Measurements from ENCODE around the gene VSIG2. TPM values are rescaled to one million over a fixed set of nuclear protein-coding genes. Genes with fewer than 3 reads are reported as not detected.

VSIG2 gene
- total and polyA plus RNA-seq, 7 experiments from 2014 or later, result 0.19 to 1.7 (median 0.82) TPM; not detected in 1

DNA sequence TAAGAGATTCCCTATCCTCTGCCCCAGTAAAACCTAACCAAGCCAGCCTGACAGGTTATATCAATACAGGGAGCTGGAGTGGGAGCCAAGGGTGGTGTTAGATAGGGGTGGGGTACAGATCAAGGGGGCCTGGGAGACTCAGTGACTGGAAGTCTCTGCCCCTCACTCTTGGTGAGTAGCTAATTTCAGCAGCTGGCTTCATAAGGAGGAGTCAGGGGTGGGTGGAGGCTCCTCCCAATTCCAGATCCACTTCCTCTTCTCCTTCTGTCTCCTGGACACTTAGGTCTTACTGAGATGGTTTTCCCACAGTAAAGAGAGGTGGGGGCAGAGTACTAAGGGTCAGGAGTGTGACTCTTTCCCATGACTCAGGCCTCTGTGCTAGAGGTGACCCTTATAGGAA is 1.1 kb upstream of the VSIG2 start:
- Mint-ChIP-seq H3K27me3 (peaks cover 18 to 25% (median 23%) of the 10 kb centered on the region in 5 donors), H3K4me1 (peaks cover 1 to 25% (median 7%) of the 10 kb centered on the region in 7 donors), H3K27ac (no peak overlapping the region), H3K9me3 (peaks cover 0 to 2% (median 0%) of the 10 kb centered on the region in 11 donors), H3K36me3 (no peaks in the 10 kb centered on the region), H3K4me3 (no peak overlapping the region)
- ATAC-seq (no peak), DNase-seq (no peak)
- CTCF ChIA-PET, result interaction anchor here (0.7 to 2.0 kb wide), 6 partner anchors 9 to 84 kb away, joined by 3 to 5 read pairs (median 3); partner anchors contain the start of gene ESAM
- Histone ChIP-seq H3K27ac (ENCODE audit: low read depth, low read length) (no peak overlapping the region), H3K36me3 (ENCODE audit: control insufficient read depth in 2 of 3, insufficient read depth in 3 of 3, low read length in 3 of 3) (no peaks in the 10 kb centered on the region), H3K4me3 (ENCODE audit: low read length) (no peak overlapping the region), H3K27me3 (ENCODE audit: control insufficient read depth in 2 of 2, insufficient read depth in 2 of 2, low read length in 2 of 2) (no peaks in the 10 kb centered on the region), H3K4me1 (ENCODE audit: control insufficient read depth in 2 of 2, insufficient read depth in 2 of 2, low read length in 2 of 2) (peaks cover 0 to 2% of the 10 kb centered on the region in 2 donors), H3K9me3 (ENCODE audit: control insufficient read depth in 2 of 3, low read length in 3 of 3) (no peaks in the 10 kb centered on the region)
- intact Hi-C loops (cut with micrococcal nuclease), result no loop called here
- POLR2A ChIA-PET, result interaction anchor here (0.6 to 8.7 kb wide), 4 partner anchors 8 to 81 kb away, joined by 3 to 112 read pairs (median 3); partner anchors contain the start of genes ESAM, SIAE and SPA17

DNA sequence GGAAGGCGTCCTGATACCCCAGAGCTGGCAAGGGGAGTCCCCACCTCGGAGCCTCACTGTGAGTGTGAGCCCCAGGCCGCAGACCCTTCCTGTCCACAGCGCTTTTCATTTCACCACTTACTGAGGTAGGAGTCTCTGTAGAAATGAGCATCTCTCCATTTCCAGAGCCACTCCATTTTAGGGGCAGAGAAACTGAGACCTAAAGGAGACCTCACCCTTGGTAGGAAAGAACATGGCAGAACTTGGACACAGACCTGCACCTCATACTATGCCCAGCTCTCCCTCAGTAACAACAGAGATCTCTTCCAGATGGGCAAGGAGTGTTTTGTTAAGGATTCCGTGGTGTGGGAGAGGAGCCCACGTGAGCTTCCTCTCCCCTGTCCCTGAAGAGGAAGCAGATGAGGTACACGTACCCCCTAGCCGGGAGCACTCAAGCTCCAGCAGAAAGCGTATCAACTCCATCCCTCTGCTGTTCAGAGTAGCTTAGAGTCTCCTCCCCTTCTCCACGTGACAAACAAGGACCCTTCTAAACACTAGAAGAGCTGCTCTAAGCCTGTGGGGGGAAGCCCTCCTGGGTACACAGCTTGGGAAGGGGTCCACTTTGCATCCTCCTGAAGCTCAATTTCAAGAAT is 532 bp upstream of the VSIG2 start:
- no peaks in the 10 kb centered on the region for H3K27me3 ChIP-seq (ENCODE audit: control insufficient read depth in 2 of 2, insufficient read depth in 2 of 2, low read length in 2 of 2)
- H3K27me3 Mint-ChIP-seq, result peaks cover 13 to 20% (median 17%) of the 10 kb centered on the region in 5 donors
- H3K27ac ChIP-seq (ENCODE audit: low read depth, low read length), result peak overlapping the region; percentile 8
- peak overlapping the region in 5 of 9 donors; percentile 23 to 70 (median 63) for H3K27ac Mint-ChIP-seq
- H3K4me3 ChIP-seq (ENCODE audit: low read length), result no peak overlapping the region
- no peaks in the 10 kb centered on the region for H3K36me3 Mint-ChIP-seq
- ChIA-PET POLR2A (interaction anchor here (0.9 to 8.7 kb wide), 5 partner anchors 8 to 201 kb away, joined by 3 to 112 read pairs (median 3); partner anchors contain the start of genes CCDC15, ESAM, SIAE and SPA17), CTCF (interaction anchor here (0.6 to 2.0 kb wide), 7 partner anchors 8 to 85 kb away, joined by 3 to 7 read pairs (median 3); partner anchors contain the start of gene ESAM)
- H3K4me1 ChIP-seq (ENCODE audit: control insufficient read depth in 2 of 2, insufficient read depth in 2 of 2, low read length in 2 of 2), result no peaks in the 10 kb centered on the region
- DNase-seq (no peak), ATAC-seq (no peak)
- intact Hi-C loops (cut with micrococcal nuclease), result no loop called here
- peaks cover 0 to 2% (median 0%) of the 10 kb centered on the region in 11 donors for H3K9me3 Mint-ChIP-seq
- H3K9me3 ChIP-seq (ENCODE audit: control insufficient read depth in 2 of 3, low read length in 3 of 3), result no peaks in the 10 kb centered on the region
- no peaks in the 10 kb centered on the region for H3K36me3 ChIP-seq (ENCODE audit: control insufficient read depth in 2 of 3, insufficient read depth in 3 of 3, low read length in 3 of 3)
- peaks cover 0 to 24% (median 5%) of the 10 kb centered on the region in 7 donors for H3K4me1 Mint-ChIP-seq
- peak overlapping the region in 7 of 10 donors; percentile 38 to 65 (median 49) for H3K4me3 Mint-ChIP-seq

DNA sequence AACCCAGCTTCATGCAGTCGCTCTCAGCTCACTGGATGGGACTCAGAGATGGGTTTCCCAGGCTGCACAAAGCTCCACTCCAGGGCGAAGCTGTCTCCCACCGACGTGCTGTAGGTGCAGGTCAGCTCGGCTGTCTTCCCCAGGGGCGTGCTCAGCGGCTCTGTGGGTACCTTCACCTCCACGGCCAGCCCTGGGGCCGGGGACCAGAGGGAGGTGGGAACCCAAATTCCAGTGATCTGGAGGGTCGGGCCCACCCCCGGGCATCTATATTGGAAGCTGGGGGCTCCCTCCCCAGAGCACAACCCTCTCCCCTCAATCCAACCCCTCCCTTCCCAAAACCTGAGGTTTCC is 689 bp downstream of the VSIG2 start:
- peak overlapping the region in 5 of 10 donors; percentile 21 to 47 (median 29) for H3K4me3 Mint-ChIP-seq
- ATAC-seq (no peak), DNase-seq (no peak)
- peak overlapping the region; percentile 39 for H3K27ac ChIP-seq (ENCODE audit: low read depth, low read length)
- H3K27me3 Mint-ChIP-seq, result peaks cover under 1 to 8% (median 6%) of the 10 kb centered on the region in 5 donors
- no peaks in the 10 kb centered on the region for H3K27me3 ChIP-seq (ENCODE audit: control insufficient read depth in 2 of 2, insufficient read depth in 2 of 2, low read length in 2 of 2)
- POLR2A ChIA-PET, result interaction anchor here (0.9 to 8.7 kb wide), 3 partner anchors 9 to 203 kb away, joined by 3 to 112 read pairs (median 9); partner anchors contain the start of genes CCDC15, SIAE and SPA17
- H3K36me3 ChIP-seq (ENCODE audit: control insufficient read depth in 2 of 3, insufficient read depth in 3 of 3, low read length in 3 of 3), result peaks cover 0 to 4% (median 0%) of the 10 kb centered on the region in 3 experiments
- H3K4me1 ChIP-seq (ENCODE audit: control insufficient read depth in 2 of 2, insufficient read depth in 2 of 2, low read length in 2 of 2), result peaks cover 0 to 3% of the 10 kb centered on the region in 2 donors
- no peak overlapping the region for H3K4me3 ChIP-seq (ENCODE audit: low read length)
- H3K36me3 Mint-ChIP-seq, result no peaks in the 10 kb centered on the region
- H3K9me3 Mint-ChIP-seq, result peaks cover 0 to 2% (median 0%) of the 10 kb centered on the region in 11 donors
- H3K27ac Mint-ChIP-seq, result peak overlapping the region in 4 of 9 donors; percentile 25 to 76 (median 64)
- no peaks in the 10 kb centered on the region for H3K9me3 ChIP-seq (ENCODE audit: control insufficient read depth in 2 of 3, low read length in 3 of 3)
- CTCF ChIA-PET, result interaction anchor here (0.7 to 1.2 kb wide), 3 partner anchors 8 to 120 kb away, joined by 3 to 4 read pairs (median 4); no protein-coding TSS in a partner anchor
- intact Hi-C loops (cut with micrococcal nuclease), result no loop called here
- peaks cover 0 to 31% (median 13%) of the 10 kb centered on the region in 7 donors for H3K4me1 Mint-ChIP-seq

DNA sequence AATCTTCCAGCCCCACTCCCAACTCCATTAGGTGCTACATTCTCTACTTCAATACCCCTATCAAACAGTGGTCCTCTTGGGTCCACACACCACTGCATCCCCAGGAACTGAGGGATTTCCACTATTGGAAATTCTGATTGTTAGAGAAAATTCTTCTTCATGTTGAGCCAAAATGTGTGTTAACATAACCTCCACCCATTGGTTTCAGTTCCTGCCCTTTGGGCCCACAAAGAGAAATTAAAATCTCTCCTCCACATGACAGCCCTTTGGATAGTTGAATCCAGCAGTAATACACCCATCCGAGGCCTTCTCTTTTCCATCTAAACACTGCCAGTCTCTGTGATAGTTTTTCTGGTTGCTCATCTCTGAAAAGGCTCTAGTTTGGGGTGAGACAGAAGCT is 2.1 kb downstream of the VSIG2 start:
- ChIA-PET CTCF (interaction anchor here (2.0 kb wide), 1 partner anchor 80 kb away, joined by 7 read pairs; no protein-coding TSS in a partner anchor), POLR2A (interaction anchor here (1.9 to 8.7 kb wide), 3 partner anchors 8 to 78 kb away, joined by 7 to 112 read pairs (median 42); partner anchors contain the start of genes NRGN, SIAE and SPA17)
- H3K9me3 Mint-ChIP-seq, result peaks cover 0 to 2% (median 0%) of the 10 kb centered on the region in 11 donors
- intact Hi-C loops (cut with micrococcal nuclease), result loop anchor here (5.0 to 10.0 kb wide), 7 partner anchors 202 to 1675 kb away; partner anchors contain the start of genes TMEM218 (in 2 of the 2), CCDC15 (in 1 of the 2), EI24 (in 1 of the 2) and FAM118B (in 1 of the 2)
- ATAC-seq (no peak), DNase-seq (no peak)
- Histone ChIP-seq H3K27me3 (ENCODE audit: control insufficient read depth in 2 of 2, insufficient read depth in 2 of 2, low read length in 2 of 2) (no peaks in the 10 kb centered on the region), H3K36me3 (ENCODE audit: control insufficient read depth in 2 of 3, insufficient read depth in 3 of 3, low read length in 3 of 3) (peaks cover 0 to 6% (median 0%) of the 10 kb centered on the region in 3 experiments), H3K9me3 (ENCODE audit: control insufficient read depth in 2 of 3, low read length in 3 of 3) (no peaks in the 10 kb centered on the region), H3K4me3 (ENCODE audit: low read length) (no peak overlapping the region), H3K27ac (ENCODE audit: low read depth, low read length) (no peak overlapping the region), H3K4me1 (ENCODE audit: control insufficient read depth in 2 of 2, insufficient read depth in 2 of 2, low read length in 2 of 2) (peaks cover 0 to 3% of the 10 kb centered on the region in 2 donors)
- H3K4me1 Mint-ChIP-seq, result peaks cover 0 to 35% (median 19%) of the 10 kb centered on the region in 7 donors
- no peak overlapping the region for H3K4me3 Mint-ChIP-seq
- peaks cover 0 to 5% (median 0%) of the 10 kb centered on the region in 5 donors for H3K27me3 Mint-ChIP-seq
- H3K36me3 Mint-ChIP-seq, result no peaks in the 10 kb centered on the region
- H3K27ac Mint-ChIP-seq, result peak overlapping the region in 4 of 9 donors; percentile 25 to 61 (median 50)

DNA sequence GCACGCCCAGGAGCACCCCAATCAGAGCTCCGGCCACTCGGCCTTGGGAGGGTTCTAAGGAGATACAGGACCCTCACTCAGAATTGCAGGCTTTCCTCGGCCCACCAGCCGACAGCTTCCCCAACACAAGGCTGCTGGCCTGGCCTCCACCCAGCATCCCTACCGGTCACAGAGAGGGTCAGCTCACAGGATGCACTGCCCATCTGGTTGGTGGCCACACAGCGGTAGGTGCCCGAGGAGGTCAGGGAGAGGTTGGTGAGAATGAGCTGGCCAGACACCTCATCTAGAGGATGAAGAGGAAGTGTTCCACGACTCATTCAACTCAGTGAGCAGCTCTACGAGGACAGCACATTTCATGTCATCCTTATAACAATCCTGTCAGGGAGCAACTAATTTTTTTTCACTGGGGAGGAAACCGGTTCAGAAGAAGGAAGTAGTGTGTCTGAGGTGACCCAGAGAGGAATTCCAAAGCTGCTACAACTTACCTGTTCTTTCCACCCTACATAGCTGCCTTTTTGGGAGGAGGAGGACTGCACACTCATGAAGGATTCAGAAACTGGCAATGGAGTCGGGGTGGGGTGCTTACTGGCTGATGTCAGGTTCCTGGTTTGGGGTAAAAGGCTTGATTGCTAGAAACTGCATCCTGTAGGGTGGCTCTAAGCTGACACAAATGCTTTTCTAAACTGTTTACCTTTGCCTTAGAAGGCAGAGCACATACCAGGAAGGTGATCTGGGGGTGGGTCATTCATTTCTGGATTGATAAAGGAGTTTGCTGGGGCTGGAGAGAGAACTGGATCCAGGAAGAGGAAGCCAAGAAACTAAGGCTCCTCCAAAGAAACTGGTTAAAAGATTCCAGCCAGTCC is 3.3 kb downstream of the VSIG2 start:
- peaks cover 4 to 37% (median 19%) of the 10 kb centered on the region in 7 donors for H3K4me1 Mint-ChIP-seq
- H3K27ac Mint-ChIP-seq, result peak overlapping the region in 6 of 9 donors; percentile 11 to 95 (median 64)
- ATAC-seq (no peak), DNase-seq (no peak)
- ChIA-PET CTCF (interaction anchor here (0.6 to 3.5 kb wide), 4 partner anchors 8 to 79 kb away, joined by 3 to 34 read pairs (median 15); no protein-coding TSS in a partner anchor), POLR2A (interaction anchor here (0.7 to 8.7 kb wide), 6 partner anchors 8 to 77 kb away, joined by 3 to 112 read pairs (median 9); partner anchors contain the start of genes NRGN, SIAE and SPA17)
- Histone ChIP-seq H3K36me3 (ENCODE audit: control insufficient read depth in 2 of 3, insufficient read depth in 3 of 3, low read length in 3 of 3) (peaks cover 0 to 6% (median 0%) of the 10 kb centered on the region in 3 experiments), H3K4me3 (ENCODE audit: low read length) (no peak overlapping the region), H3K9me3 (ENCODE audit: control insufficient read depth in 2 of 3, low read length in 3 of 3) (no peaks in the 10 kb centered on the region), H3K4me1 (ENCODE audit: control insufficient read depth in 2 of 2, insufficient read depth in 2 of 2, low read length in 2 of 2) (peaks cover 0 to 3% of the 10 kb centered on the region in 2 donors), H3K27ac (ENCODE audit: low read depth, low read length) (no peak overlapping the region), H3K27me3 (ENCODE audit: control insufficient read depth in 2 of 2, insufficient read depth in 2 of 2, low read length in 2 of 2) (no peaks in the 10 kb centered on the region)
- peak overlapping the region in 5 of 10 donors; percentile 14 to 68 (median 54) for H3K4me3 Mint-ChIP-seq
- intact Hi-C loops (cut with micrococcal nuclease), result loop anchor here (5.0 to 10.0 kb wide), 7 partner anchors 204 to 1674 kb away; partner anchors contain the start of genes TMEM218 (in 2 of the 2), CCDC15 (in 1 of the 2), EI24 (in 1 of the 2) and FAM118B (in 1 of the 2)
- no peaks in the 10 kb centered on the region for H3K36me3 Mint-ChIP-seq
- H3K9me3 Mint-ChIP-seq, result peaks cover 0 to 2% (median 0%) of the 10 kb centered on the region in 11 donors
- peaks cover 0 to 11% (median 0%) of the 10 kb centered on the region in 5 donors for H3K27me3 Mint-ChIP-seq
